Fibroblast of skin of scalp (primary cell): Measurements from ENCODE around the gene VSTM2B.
A peak's percentile ranks its signal among the peaks of the same experiment; 100 is the strongest.

Experiments used
- DNase-seq: peaks from one replicate; pipeline ENCODE4 v3.0.0-alpha.2; 2013

VSTM2B gene

GRCh38 chr19:29516358-29516725 lies 9.5 kb upstream of the VSTM2B start:
- DNase-seq, result no peak

GRCh38 chr19:29516821-29517395 lies 8.9 kb upstream of the VSTM2B start:
- DNase-seq, result no peak

GRCh38 chr19:29517412-29517811 lies 8.4 kb upstream of the VSTM2B start:
- no peak for DNase-seq

DNA sequence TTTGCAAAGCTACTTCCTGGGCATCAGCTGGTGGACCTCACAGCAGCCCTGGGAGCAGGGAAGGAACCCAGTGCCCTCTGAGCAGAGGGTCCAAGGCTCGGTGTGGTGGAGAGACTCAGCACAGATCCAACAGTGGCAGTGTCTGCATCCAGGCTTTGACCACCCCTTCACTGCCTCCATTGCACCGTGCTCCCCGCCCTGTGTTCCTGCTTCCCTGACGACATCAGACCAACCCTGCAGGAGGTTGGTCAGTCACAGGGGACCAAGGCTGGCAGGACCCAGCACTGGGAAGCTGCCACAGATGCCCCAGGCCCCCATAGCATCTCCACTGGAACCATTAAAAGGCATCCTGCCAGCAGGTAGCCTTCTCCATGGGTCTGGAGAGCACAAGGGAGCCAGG lies 7.8 kb upstream of the VSTM2B start:
- no peak for DNase-seq

DNA sequence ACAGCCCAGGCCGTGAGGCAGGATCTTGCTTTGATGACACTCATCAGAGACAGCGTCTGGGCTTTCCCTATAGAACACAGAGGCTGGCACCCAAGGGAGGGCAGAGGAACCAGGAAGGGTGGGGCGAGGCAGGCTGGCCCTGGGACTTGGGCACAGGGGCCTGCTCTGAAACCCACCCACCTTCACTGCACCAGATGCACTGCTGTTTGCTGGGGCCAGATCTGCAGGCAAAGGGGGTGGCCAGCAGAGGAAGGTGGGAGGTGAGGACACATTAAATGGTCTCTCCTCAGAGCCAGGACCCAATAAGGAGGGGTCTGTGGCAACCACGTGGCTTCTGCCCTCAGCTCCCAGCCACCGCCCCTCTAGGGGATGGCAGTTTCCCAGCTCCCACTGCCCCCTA lies 6.6 kb upstream of the VSTM2B start:
- no peak for DNase-seq

DNA sequence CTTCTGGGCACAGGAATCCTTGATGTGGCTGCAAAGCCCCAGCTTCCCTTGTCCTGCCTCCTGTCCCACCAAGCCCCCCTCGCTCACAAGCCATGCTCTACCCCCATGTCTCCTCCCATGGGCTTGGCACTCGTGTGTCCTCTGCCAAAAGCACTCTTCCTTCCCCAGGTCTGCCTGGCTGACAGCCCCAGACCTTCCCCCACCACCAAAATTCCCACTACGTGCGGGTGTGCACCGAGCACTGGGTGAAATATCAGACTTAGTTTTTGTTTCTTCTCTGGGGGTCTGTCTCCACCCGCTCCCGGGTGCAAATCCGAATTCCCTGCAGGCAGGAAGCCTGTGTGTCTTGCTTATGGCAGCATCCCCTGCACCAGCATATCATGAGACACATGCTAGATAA lies 5.9 kb upstream of the VSTM2B start:
- DNase-seq, result no peak

GRCh38 chr19:29520390-29520789 lies 5.4 kb upstream of the VSTM2B start:
- DNase-seq, result no peak

- no peak for DNase-seq
These were observed 4.3 kb upstream of the VSTM2B start for GRCh38 chr19:29521291-29522075.

DNA sequence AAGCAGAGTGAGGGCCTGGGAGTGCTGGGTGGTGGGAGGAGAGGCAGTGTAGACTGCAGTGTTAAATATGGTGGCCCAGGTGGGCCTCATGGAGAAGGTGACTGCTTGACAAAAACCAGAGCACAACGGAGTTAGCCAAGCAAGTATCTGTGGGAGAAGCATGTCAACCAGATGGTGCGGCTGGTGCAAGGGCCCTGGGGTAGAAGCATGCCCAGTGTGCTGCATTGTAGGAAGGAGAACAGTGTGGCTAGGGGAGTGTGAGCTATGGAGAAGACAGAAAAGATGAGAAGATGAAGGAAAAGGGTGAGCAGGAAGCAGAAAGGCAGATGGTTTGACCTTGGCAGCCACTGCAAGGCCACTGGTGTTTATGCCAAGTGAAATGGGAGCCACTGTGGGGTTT lies 2.2 kb upstream of the VSTM2B start:
- DNase-seq, result no peak

- no peak for DNase-seq
These were observed 1.4 kb upstream of the VSTM2B start for GRCh38 chr19:29524201-29524911.

- no peak for DNase-seq
These were observed 622 bp upstream of the VSTM2B start for GRCh38 chr19:29524912-29525831.

GRCh38 chr19:29526730-29527499 lies 1.1 kb downstream of the VSTM2B start:
- DNase-seq, result no peak

- DNase-seq, result no peak
These were observed 1.9 kb downstream of the VSTM2B start for GRCh38 chr19:29527500-29528328.

GRCh38 chr19:29528350-29528945 lies 2.7 kb downstream of the VSTM2B start:
- DNase-seq, result peak; percentile 66

DNA sequence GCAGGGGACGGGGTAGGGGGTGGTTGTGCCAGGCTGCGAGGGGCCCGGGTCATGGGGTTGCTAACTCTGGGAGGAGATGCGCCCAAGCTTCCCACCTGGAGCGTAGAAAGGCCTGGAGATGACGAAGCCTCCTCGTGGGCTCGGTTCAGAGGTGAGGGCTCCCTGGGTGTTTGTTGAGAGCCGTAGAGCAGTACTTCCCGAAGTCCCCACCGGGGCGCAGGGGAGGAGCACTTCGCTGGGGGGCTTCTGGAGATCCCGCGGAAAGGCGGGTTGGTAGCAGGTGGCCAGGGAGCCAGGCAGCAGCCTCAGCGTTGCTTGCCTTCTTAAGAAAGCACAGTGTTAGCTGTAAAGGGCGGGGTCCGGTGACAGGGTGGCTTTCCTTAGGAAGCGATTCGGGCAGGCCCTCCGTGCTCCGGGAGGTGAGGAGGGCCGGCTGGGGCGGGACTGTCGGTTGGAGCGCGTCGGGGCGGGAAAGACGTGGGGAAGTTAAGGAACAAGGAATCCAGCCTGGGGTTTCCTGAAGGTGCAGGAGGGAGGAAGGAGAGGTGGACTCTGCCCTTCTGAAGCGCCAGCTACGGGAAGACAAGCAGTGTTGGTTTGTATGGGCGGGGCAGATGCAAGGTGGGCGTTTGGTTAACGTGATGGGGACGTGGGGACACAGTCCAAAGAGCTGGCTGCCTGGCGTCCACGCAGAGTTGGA lies 3.3 kb downstream of the VSTM2B start:
- no peak for DNase-seq

DNA sequence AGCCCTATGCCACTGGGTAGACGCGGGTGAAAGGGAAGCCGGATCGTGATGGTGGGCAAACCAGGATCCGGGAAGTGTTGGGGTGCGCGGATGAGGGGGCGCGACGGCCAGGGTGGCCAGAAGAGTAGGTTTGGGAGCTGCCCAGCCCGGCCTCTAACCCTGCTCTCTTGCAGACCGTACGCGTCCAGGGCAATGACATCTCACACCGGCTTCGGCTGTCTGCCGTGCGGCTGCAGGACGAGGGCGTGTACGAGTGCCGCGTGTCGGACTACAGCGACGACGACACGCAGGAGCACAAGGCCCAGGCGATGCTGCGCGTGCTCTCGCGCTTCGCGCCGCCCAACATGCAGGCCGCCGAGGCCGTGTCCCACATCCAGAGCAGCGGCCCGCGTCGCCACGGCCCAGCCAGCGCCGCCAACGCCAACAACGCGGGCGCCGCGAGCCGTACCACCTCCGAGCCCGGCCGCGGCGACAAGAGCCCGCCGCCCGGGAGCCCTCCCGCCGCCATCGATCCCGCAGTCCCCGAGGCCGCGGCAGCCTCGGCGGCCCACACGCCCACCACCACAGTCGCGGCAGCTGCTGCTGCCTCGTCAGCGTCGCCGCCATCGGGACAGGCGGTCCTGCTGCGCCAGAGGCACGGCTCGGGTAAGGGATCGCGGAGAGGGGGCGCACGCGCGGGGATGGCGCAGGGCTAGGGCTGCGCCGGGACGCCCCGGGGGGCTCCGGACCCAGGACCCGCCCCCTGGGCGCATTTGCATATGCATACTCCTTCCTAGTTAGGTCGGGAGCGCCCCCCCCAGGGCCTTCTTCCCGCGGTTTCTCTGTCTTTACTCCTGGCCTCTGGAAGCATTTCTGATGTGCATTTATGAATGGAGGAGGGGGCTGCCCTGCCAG lies 4.1 kb downstream of the VSTM2B start:
- no peak for DNase-seq

DNA sequence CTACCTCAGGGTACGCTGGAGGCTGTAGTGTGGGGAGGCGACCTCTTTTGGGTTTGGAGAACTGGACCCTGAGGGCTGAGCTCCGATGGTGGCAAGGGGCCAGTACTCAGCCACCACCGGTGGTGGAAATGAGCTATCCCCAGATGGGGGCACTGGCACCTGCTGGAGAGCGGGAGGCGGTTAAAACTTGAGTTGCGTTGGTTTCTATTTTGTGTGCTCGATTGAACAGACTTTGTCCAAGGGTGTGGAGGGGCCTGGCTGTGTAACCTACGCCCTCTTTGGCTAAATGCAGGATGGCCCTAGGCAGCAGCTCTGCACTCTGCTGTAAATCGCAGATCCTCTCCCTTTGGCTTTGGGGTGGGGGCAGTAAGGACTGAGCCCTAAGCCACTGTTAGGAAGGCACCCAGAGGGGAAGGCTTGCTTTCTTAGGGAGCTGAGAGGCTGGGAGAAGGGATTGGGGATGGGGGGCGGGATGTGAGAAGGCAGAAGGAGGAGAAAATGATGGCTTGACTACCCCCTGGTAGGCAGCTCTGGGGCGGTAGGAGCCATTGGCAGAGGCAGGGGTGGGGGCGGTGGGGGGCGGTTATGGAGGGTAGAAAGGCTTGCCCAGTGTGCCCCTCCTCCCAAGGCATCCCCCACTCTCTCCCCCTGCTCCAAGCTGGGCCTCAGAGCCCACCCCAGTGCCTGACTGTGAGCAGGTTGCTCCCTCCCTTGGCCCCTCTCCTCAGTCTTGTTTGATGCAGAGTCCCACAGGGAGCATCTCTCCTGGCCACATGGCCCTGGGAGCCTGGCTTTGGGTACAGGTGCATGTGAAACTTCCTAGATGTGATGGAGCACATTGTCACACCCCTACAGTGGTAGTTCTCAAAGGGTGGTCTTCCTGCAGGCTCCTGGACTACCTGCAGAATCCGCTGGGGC lies 5.0 kb downstream of the VSTM2B start:
- no peak for DNase-seq
